HepG2 (cell line): ENCODE data around the gene PHF5A. TPM values are rescaled to one million over a fixed set of nuclear protein-coding genes. Genes with fewer than 3 reads are reported as not detected.
A peak's percentile ranks its signal among the peaks of the same experiment; 100 is the strongest.

Experiments used
- ATF7-NPFF ChIP-seq: sonication (generic); formaldehyde crosslinking; IDR thresholded peaks from 2 replicates; pipeline ENCODE4 v1.8.1; 2023; ENCODE audit warnings: mild to moderate bottlenecking, low read depth, missing genetic modification reagents, moderate library complexity
- ERF ChIP-seq: IDR thresholded peaks from 2 replicates; pipeline ENCODE4 v1.6.1; 2018; ENCODE audit warnings: missing biosample characterization, missing genetic modification reagents
- FOXA1 ChIP-seq, 2 experiments: fragments of 450-650 bp in 1 of 2; sonication (generic) in 1 of 2; formaldehyde crosslinking in 1 of 2; IDR thresholded peaks; 2 replicates each; pipeline versions ENCODE4 v1.4.0 to v1.6.1; 2016 to 2020; ENCODE audit warnings: missing genetic modification reagents in 1 of 2
- FOXA3 ChIP-seq: IDR thresholded peaks from 2 replicates; pipeline ENCODE4 v1.6.1; 2016; ENCODE audit warnings: missing genetic modification reagents, missing compliant biosample characterization
- GATA4 ChIP-seq: sonication (generic); IDR thresholded peaks from 2 replicates; pipeline ENCODE4 v1.6.1; 2016; ENCODE audit warnings: antibody characterized with exemption, low read depth, borderline replicate concordance
- HIVEP1 ChIP-seq: sonication (generic); formaldehyde crosslinking; IDR thresholded peaks from 2 replicates; pipeline ENCODE4 v1.4.0; 2020; ENCODE audit warnings: mild to moderate bottlenecking, missing genetic modification reagents
- JDP2 ChIP-seq: sonication (generic); formaldehyde crosslinking; IDR thresholded peaks from 2 replicates; pipeline ENCODE4 v1.8.1; 2022; ENCODE audit warnings: missing genetic modification reagents, borderline replicate concordance
- KDM4B ChIP-seq: sonication (generic); formaldehyde crosslinking; IDR thresholded peaks from 2 replicates; pipeline ENCODE4 v1.4.0; 2020; ENCODE audit warnings: missing genetic modification reagents
- KDM6A ChIP-seq: IDR thresholded peaks from 2 replicates; pipeline ENCODE4 v1.6.1; 2016; ENCODE audit warnings: low read depth
- SCMH1 ChIP-seq: sonication (generic); formaldehyde crosslinking; IDR thresholded peaks from 2 replicates; pipeline ENCODE4 v1.9.0; 2021; ENCODE audit warnings: missing genetic modification reagents, mild to moderate bottlenecking, borderline replicate concordance
- SP5 ChIP-seq: IDR thresholded peaks from 2 replicates; pipeline ENCODE4 v1.6.1; 2016; ENCODE audit warnings: low read depth, borderline replicate concordance
- SSRP1 ChIP-seq: IDR thresholded peaks from 2 replicates; pipeline ENCODE4 v1.6.1; 2016; ENCODE audit warnings: control low read depth
- YY1 ChIP-seq: IDR thresholded peaks from 2 replicates; pipeline ENCODE4 v1.6.1; 2011; ENCODE audit warnings: low read length, low read depth, moderate library complexity, mild to moderate bottlenecking; ENCODE audit not compliant: insufficient read depth, insufficient replicate concordance
- ZC3H13 ChIP-seq: sonication (generic); formaldehyde crosslinking; IDR thresholded peaks from 2 replicates; pipeline ENCODE4 v1.8.1; 2023; ENCODE audit warnings: mild to moderate bottlenecking, missing genetic modification reagents, moderate library complexity
- ZNF142 ChIP-seq: sonication (generic); formaldehyde crosslinking; IDR thresholded peaks from 2 replicates; pipeline ENCODE4 v1.4.0; 2020; ENCODE audit warnings: missing genetic modification reagents
- ZNF292 ChIP-seq: sonication (generic); formaldehyde crosslinking; IDR thresholded peaks from 2 replicates; pipeline ENCODE4 v1.8.1; 2022; ENCODE audit warnings: mild to moderate bottlenecking, low read depth, missing genetic modification reagents, borderline replicate concordance
- ZNF572 ChIP-seq: sonication (generic); formaldehyde crosslinking; IDR thresholded peaks from 2 replicates; pipeline ENCODE4 v1.5.1; 2020; ENCODE audit warnings: mild to moderate bottlenecking, missing genetic modification reagents
- ZNF639 ChIP-seq: conservative IDR thresholded peaks from 2 replicates; pipeline ENCODE4 v1.6.1; 2018; ENCODE audit warnings: missing genetic modification reagents
- ZSCAN29 ChIP-seq: sonication (generic); formaldehyde crosslinking; conservative IDR thresholded peaks from 2 replicates; pipeline ENCODE4 v1.4.0; 2020; ENCODE audit warnings: mild to moderate bottlenecking, missing genetic modification reagents
- polyA plus RNA-seq, 8 experiments: library from polyadenylated mRNA; depleted of rRNA in 3 of 8; stranded (reverse) in 7 of 8; unstranded in 1 of 8; fragments of >200 nt; fragmentation: Illumina TruSeq in 4 of 8; extraction: Trizol in 4 of 8; gene quantifications; 2 replicates each; pipeline versions ENCODE4 v1.2.1 to v1.2.3, GENCODE V29; 2011 to 2016; ENCODE audit warnings: low read depth in 4 of 8, missing spikeins in 1 of 8, mixed read lengths in 1 of 8; ENCODE audit not compliant: insufficient read depth in 1 of 8
- total RNA-seq, 5 experiments: library from RNA; depleted of rRNA; stranded (reverse); fragments of >200 nt; fragmentation: Illumina TruSeq; extraction: Trizol; gene quantifications; 2 replicates each; pipeline ENCODE4 v1.2.3, GENCODE V29; 2016; ENCODE audit warnings: low read depth in 1 of 5
- TF ChIP-seq, protein P1 (sequence below): sonication (generic); formaldehyde crosslinking; IDR thresholded peaks from 2 replicates; pipeline ENCODE4 v1.8.0; 2022; ENCODE audit warnings: mild to moderate bottlenecking, missing genetic modification reagents, borderline replicate concordance

PHF5A gene
- total and polyA plus RNA-seq, 2 of the 13 experiments (the other 11 are each of a cell fraction or from before 2014, with no cell fraction given): 56.6 to 105 TPM

- TF ChIP-seq JDP2 (peak; percentile 95), SSRP1 (peak; percentile 96; the same call in 1 of the 2 replicates), FOXA3 (CRISPR knock-in tag) (peak; percentile 86), ZSCAN29 (CRISPR knock-in tag) (peak; percentile 79; the same call in 1 of the 2 replicates), ZNF572 (peak; percentile 83; the same call in 1 of the 2 replicates), ATF7-NPFF (CRISPR knock-in tag) (peak; percentile 97), SP5 (CRISPR knock-in tag) (peak; percentile 87), GATA4 (peak; percentile 97), ZNF142 (CRISPR knock-in tag) (peak; percentile 85), ZNF639 (CRISPR knock-in tag) (peak; percentile 84), ZNF292 (CRISPR knock-in tag) (no peak), YY1 (peak; percentile 87), KDM6A (CRISPR knock-in tag) (0 out of 2 replicates have a peak, but pooled peaks have one; percentile 31), ERF (CRISPR knock-in tag) (peak; percentile 99), SCMH1 (CRISPR knock-in tag) (no peak), HIVEP1 (CRISPR knock-in tag) (peak; percentile 88), FOXA1 (IDR thresholded peaks at IDR 0.05) (no peak), FOXA1 (CRISPR knock-in tag; IDR thresholded peaks at IDR 0.05) (peak; percentile 45; the same call in 1 of the 2 replicates), ZC3H13 (CRISPR knock-in tag) (peak; percentile 97), KDM4B (CRISPR knock-in tag) (peak; percentile 94)
- TF ChIP-seq, protein P1, sequence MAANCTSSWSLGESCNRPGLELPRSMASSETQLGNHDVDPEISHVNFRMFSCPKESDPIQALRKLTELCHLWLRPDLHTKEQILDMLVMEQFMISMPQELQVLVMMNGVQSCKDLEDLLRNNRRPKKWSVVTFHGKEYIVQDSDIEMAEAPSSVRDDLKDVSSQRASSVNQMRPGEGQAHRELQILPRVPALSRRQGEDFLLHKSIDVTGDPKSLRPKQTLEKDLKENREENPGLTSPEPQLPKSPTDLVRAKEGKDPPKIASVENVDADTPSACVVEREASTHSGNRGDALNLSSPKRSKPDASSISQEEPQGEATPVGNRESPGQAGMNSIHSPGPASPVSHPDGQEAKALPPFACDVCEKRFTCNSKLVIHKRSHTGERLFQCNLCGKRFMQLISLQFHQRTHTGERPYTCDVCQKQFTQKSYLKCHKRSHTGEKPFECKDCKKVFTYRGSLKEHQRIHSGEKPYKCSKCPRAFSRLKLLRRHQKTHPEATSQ (CRISPR knock-in tag): peak; percentile 68
Observed at GRCh38 chr22:41446639-41447434, 21.7 kb downstream of the PHF5A start, which contains the start of gene TOB2 (continued).
